ENCODE data around the gene EPB41L2. TPM values are rescaled to one million over a fixed set of nuclear protein-coding genes. Genes with fewer than 3 reads are reported as not detected.
"Not testable (repeated sequence)": the region's sequence is repeated elsewhere in the genome, so short reads cannot be mapped to it uniquely, and the experiment has no call there.

Gene EPB41L2
- total RNA-seq, 4 donors from 2014 or later: 45.3 to 102 (median 61.9) TPM

- H3K36me3 ChIP-seq: no peaks in the 10 kb centered on the region
- TF ChIP-seq POLR2AphosphoS5 (IDR thresholded peaks at IDR 0.05) (peak in 1 of 3 donors; percentile 13), CTCF (IDR thresholded peaks at IDR 0.05) (no peak)
- H3K27me3 ChIP-seq: no peaks in the 10 kb centered on the region
- peak overlapping the region; percentile 27 to 55 (median 40) for H3K27ac ChIP-seq
- peaks cover 0 to 39% (median 12%) of the 10 kb centered on the region in 4 donors for H3K4me1 ChIP-seq
- WGBS, 2 donors (ENCODE audit: low coverage in 1 of 2): 56 to 59% methylated on average over 5 of the region's 5 CpGs
- intact Hi-C loops (cut with DNase I; ENCODE audit: low total_unique reads) (no loop called here), in situ Hi-C loops (cut with MboI; ENCODE audit: low pct_ligation_motif_present in 1 of 4, low pct_unique_long_range_greater_than_20kb in 1 of 4, low sequenced_read_pairs in 3 of 4) (no loop called here)
- no peaks in the 10 kb centered on the region for H3K9me3 ChIP-seq
- H3K4me3 ChIP-seq: no peak overlapping the region
- no peak for DNase-seq
These were observed 48.8 kb downstream of the EPB41L2 start for GRCh38 chr6:131014080-131014776.

GRCh38 chr6:131013495-131013894 is 49.5 kb downstream of the EPB41L2 start:
- Histone ChIP-seq H3K27ac (peak overlapping the region; percentile 27 to 55 (median 40)), H3K4me1 (peaks cover 0 to 39% (median 12%) of the 10 kb centered on the region in 4 donors), H3K9me3 (no peaks in the 10 kb centered on the region), H3K4me3 (no peak overlapping the region), H3K36me3 (no peaks in the 10 kb centered on the region), H3K27me3 (no peaks in the 10 kb centered on the region)
- no peak for TF ChIP-seq POLR2A (IDR thresholded peaks at IDR 0.05)
- no peak for TF ChIP-seq POLR2AphosphoS5 (IDR thresholded peaks at IDR 0.05)
- no peak for TF ChIP-seq EP300 (IDR thresholded peaks at IDR 0.05; ENCODE audit: low read depth)
- TF ChIP-seq CTCF (IDR thresholded peaks at IDR 0.05): no peak
- in situ Hi-C loops (cut with MboI; ENCODE audit: low pct_ligation_motif_present in 1 of 4, low pct_unique_long_range_greater_than_20kb in 1 of 4, low sequenced_read_pairs in 3 of 4) (no loop called here), intact Hi-C loops (cut with DNase I; ENCODE audit: low total_unique reads) (no loop called here)
- WGBS, 2 donors (ENCODE audit: low coverage in 1 of 2): 21 to 34% methylated on average over 2 of the region's 2 CpGs
- no peak for DNase-seq

- peaks cover 7 to 13% of the 10 kb centered on the region in 2 donors for H3K9me3 ChIP-seq
- intact Hi-C loops (cut with DNase I; ENCODE audit: low total_unique reads): no loop called here
- peaks cover 0 to 19% (median 8%) of the 10 kb centered on the region in 4 donors for H3K4me1 ChIP-seq
- in situ Hi-C loops (cut with MboI; ENCODE audit: low pct_ligation_motif_present in 1 of 4, low pct_unique_long_range_greater_than_20kb in 1 of 4, low sequenced_read_pairs in 3 of 4): no loop called here
- TF ChIP-seq POLR2A (IDR thresholded peaks at IDR 0.05): no peak
- TF ChIP-seq POLR2AphosphoS5 (IDR thresholded peaks at IDR 0.05): no peak
- TF ChIP-seq EP300 (IDR thresholded peaks at IDR 0.05; ENCODE audit: low read depth): no peak
- no peak for TF ChIP-seq CTCF (IDR thresholded peaks at IDR 0.05)
- H3K36me3 ChIP-seq: no peaks in the 10 kb centered on the region
- no peaks in the 10 kb centered on the region for H3K27me3 ChIP-seq
- no peak for DNase-seq
- H3K27ac ChIP-seq: no peak overlapping the region
- WGBS, 2 donors (ENCODE audit: low coverage in 1 of 2): 82 to 90% methylated on average over 1 to 2 of the region's 2 CpGs
- no peak overlapping the region for H3K4me3 ChIP-seq
These were observed 53.3 kb downstream of the EPB41L2 start for GRCh38 chr6:131009790-131010189.

DNA sequence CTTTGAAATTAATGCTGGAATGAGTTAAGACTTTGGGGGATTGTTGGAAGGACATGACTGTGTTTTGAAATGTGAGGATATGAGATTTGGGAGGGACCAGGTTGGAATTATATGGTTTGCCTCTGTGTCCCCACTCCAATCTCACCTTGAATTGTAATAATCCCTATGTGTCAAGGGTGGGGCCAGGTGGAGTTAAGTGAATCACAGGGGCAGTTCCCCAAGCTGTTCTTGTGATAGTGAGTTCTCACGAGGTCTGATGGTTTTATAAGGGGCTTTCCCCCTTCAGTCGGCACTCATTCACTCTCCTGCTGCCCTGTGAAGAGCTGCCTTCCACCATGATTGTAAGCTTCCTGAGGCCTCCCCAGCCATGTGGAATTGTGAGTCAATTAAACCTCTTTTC is 54.1 kb downstream of the EPB41L2 start:
- DNase-seq; H3K4me3 ChIP-seq; H3K36me3 ChIP-seq; in situ Hi-C loops (cut with MboI; ENCODE audit: low pct_ligation_motif_present in 1 of 4, low pct_unique_long_range_greater_than_20kb in 1 of 4, low sequenced_read_pairs in 3 of 4); intact Hi-C loops (cut with DNase I; ENCODE audit: low total_unique reads); H3K27ac ChIP-seq; H3K27me3 ChIP-seq: not testable (repeated sequence)
- peaks cover 7 to 13% of the 10 kb centered on the region in 2 donors for H3K9me3 ChIP-seq
- WGBS, 2 donors (ENCODE audit: low coverage in 1 of 2): 83 to 91% methylated on average over 1 to 2 of the region's 2 CpGs
- H3K4me1 ChIP-seq: peaks cover 0 to 15% (median 4%) of the 10 kb centered on the region in 4 donors

GRCh38 chr6:131007964-131008363 is 55.1 kb downstream of the EPB41L2 start:
- peaks cover 7 to 13% of the 10 kb centered on the region in 2 donors for H3K9me3 ChIP-seq
- H3K4me3 ChIP-seq; H3K36me3 ChIP-seq; DNase-seq; H3K27ac ChIP-seq; H3K27me3 ChIP-seq; in situ Hi-C loops (cut with MboI; ENCODE audit: low pct_ligation_motif_present in 1 of 4, low pct_unique_long_range_greater_than_20kb in 1 of 4, low sequenced_read_pairs in 3 of 4); intact Hi-C loops (cut with DNase I; ENCODE audit: low total_unique reads): not testable (repeated sequence)
- 85% methylated on average over 5 of the region's 5 CpGs; no CpG with 5 or more reads in 1 of the 2 donors for WGBS, 2 donors (ENCODE audit: low coverage in 1 of 2)
- H3K4me1 ChIP-seq: peaks cover 0 to 11% (median under 1%) of the 10 kb centered on the region in 4 donors
